ENCODE results near the gene GNGT2. TPM values are rescaled to one million over a fixed set of nuclear protein-coding genes. Genes with fewer than 3 reads are reported as not detected.

The GNGT2 gene
- total RNA-seq, 1 donor from 2014 or later: 2.1 TPM

DNA sequence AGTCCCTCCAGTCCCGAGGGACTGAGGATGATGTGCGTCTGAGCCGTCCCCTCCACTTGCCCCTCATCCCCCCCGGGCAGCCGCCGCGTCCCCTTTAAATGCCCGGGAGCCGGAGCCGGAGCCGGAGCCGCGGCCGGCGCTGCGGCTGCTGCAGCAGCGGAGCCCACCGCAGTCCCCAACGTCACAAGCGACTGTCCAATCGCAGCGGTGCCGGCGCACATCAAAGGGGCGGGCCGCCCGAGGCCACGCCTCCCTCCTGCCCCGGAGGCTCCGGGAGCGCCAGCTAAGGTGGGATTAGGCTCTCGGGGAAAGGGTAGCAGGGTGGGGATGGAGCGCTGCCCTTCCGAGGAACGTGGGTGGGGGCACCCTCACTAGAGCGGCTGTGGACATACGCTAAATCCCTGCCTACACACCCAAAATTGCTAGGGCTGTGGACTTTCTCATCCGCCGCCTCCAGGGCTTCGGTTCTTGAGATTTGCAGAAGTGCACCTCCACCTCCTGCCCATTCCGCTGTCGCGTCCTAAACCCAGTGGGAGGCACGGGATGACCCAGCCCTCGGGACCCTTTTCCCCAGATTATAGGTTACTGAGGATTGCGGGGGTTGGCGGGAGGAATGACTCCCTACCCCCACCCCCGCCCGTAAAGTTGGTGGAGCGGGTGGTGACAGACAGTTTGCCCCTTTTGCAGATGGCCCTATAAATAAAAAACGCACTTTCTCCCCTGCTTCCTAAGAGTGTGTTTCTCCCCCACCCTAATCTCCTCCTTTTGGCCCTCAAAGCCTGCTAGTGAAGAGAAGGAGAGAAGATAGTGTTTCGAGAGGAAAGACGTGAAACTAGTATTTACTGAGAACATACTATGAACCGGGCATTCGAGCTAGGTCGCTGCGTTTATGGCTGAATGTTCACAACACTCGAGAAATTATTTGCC lies 20.5 kb upstream of the GNGT2 start, which contains the start of gene PHOSPHO1:
TSS of gene PHOSPHO1 (minus strand) at position 152 of the 927 bp plus-strand sequence. CDS start 4,096 bp downstream, outside the sequence.
- ATAC-seq (ENCODE audit: poor library complexity) (peak; percentile 97), DNase-seq (peak; percentile 93)
- intact Hi-C loops (cut with DNase I): no loop called here

DNA sequence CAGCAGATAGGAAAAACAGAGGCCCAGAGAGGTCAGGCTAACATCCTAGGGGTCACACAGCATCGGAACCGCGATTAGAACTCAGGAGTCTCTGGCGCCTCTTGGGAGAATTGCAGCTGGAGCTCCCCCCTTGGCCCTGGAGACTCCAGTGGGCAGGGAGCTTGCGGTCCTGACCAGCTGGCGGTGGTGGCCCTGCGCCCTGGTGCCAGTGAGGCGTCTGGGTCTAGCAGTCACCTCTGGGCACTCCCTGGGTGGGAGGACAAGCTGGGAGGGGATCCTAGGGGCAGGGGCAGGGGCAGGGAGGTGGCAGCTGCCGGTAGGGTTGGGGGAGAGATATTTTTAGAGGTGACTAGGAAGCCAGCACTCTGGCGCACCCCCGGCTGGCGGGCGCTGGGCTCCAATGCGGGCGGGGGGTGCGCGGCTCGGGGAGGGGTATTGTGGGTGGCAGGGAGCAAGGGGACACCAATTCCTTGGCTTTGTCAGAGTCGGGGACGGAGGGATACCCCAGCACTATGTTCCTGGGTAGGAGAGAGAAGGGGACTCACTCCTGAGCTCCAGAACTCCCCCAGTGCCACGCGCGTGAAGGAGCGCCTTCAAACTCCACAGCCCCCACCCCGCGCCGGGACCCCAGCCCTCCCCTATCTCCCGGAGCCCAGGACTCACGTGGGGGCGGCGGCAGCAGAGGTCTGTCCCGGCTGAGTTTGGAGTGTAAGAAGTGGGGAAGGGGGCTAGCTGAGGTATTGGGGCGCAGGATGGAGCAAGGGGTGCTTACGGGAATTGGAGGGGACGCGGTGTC lies 19.6 kb upstream of the GNGT2 start:
- no peak for DNase-seq
- peak; percentile 6 for ATAC-seq (ENCODE audit: poor library complexity)

DNA sequence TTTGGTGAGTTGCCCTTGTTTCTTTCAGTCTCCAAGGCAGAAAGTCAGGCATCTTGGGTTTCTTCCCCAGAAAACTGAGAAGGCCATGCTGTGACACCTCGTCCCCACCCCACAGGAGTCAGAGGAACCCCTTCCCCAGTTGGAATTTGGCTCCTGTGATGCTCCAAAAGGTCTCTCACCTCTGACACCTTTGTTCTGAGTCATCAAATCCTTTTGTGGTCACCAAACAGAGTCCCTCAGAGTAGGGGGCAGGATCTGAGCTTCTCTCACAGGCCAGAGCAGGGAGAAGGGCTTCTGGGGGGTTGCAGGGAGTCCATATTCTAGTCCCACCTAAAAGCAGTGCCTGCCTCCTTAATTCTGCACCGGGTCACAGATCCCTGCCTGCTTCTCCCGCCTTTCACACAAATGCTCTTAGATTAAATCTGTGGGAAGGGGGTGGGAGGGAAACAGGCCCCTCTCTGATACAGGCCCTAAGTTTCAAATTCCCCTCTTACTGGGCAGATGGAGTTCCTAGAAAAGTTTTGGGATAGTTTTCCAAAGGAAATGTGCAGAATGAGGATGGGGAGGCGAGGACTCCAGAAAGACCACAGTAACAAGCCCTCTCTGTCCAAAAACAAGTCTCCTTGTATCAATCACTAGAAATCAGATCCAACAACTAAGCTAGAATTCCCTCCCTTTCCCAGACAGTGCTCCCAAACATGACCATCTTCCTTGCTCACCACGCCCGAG lies 18.9 kb upstream of the GNGT2 start:
- ATAC-seq (ENCODE audit: poor library complexity) (no peak), DNase-seq (no peak)
- intact Hi-C loops (cut with DNase I): loop anchor here (5.0 kb wide), 2 partner anchors 37 to 63 kb away; no protein-coding TSS in a partner anchor

More for the DNA sequence above, 19.6 kb upstream of the GNGT2 start:
- intact Hi-C loops (cut with DNase I): loop anchor here (5.0 kb wide), 2 partner anchors 38 to 62 kb away; no protein-coding TSS in a partner anchor

DNA sequence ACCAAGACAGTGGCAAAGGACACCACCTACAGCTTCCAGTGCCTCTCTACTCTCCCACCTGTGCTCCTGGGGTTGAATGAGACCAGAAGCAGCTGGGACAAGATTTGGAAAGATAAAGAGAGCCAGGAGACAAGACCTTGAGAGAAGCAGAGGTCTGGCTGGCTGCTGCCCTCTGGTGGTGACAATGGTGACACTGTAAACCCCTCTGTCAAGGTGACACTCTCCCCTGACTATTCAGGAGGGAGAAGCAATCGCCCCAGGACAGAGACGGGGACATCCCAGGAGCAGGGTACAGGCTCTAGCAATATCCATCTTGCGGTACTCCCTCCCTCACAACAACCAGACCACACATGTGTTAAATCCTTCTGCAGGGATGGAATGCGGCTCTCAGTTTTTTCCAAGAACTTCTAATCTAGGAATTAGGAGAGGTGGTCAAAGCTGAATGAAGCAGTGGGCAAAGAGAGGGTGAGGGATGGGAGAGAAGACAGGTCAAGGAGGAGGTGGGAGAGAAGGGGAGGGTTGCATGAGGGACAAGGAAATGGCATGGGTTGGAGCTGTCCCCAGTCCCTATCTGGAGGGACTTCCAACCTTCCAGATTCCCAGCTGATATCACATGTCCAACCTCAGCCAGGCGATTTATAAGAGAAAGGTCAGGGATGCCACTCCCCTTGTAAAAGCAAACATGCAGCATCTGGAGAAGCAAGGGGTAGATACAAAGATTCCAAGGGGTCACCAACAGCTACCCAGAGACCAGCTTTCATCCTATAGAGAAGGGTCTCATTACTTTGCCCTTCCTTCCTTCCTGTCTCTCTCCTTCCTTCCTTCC lies 17.3 kb upstream of the GNGT2 start:
- intact Hi-C loops (cut with DNase I): loop anchor here (5.0 kb wide), 2 partner anchors 35 to 65 kb away; no protein-coding TSS in a partner anchor
- peak; percentile 81 for DNase-seq
- ATAC-seq (ENCODE audit: poor library complexity): peak; percentile 52

DNA sequence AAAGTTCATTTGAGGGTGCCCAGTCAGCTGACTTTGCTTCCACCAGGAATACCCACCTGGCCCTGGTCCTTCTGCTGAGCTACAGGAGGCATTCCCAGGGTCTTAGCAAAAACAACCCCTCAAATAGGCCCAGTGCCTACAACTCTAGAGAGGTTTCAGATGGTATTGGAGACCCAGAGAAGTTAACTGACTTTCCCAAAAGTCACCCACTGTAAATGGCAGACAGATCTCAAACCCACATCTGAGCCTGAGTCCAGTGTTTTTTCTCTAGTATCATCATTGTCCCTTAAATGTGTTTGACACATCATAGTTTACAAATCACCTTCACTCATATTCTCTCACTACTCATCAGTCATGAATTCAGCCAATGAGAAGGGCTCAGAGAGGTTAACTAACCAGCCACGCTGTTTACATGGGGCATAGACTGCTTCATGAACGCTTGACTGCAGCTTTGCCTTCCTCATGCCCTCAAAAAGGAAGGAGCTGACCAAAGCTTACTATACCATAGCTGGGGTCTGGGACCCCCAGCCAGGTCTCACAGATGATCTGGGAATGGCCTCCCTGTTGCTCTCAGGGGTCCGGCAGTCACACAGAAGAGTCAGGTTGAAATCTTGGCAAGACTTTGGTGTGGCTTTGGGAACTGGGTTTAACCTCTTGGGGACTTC lies 16.5 kb upstream of the GNGT2 start:
- no peak for DNase-seq
- intact Hi-C loops (cut with DNase I): loop anchor here (5.0 kb wide), 2 partner anchors 35 to 65 kb away; no protein-coding TSS in a partner anchor
- no peak for ATAC-seq (ENCODE audit: poor library complexity)

DNA sequence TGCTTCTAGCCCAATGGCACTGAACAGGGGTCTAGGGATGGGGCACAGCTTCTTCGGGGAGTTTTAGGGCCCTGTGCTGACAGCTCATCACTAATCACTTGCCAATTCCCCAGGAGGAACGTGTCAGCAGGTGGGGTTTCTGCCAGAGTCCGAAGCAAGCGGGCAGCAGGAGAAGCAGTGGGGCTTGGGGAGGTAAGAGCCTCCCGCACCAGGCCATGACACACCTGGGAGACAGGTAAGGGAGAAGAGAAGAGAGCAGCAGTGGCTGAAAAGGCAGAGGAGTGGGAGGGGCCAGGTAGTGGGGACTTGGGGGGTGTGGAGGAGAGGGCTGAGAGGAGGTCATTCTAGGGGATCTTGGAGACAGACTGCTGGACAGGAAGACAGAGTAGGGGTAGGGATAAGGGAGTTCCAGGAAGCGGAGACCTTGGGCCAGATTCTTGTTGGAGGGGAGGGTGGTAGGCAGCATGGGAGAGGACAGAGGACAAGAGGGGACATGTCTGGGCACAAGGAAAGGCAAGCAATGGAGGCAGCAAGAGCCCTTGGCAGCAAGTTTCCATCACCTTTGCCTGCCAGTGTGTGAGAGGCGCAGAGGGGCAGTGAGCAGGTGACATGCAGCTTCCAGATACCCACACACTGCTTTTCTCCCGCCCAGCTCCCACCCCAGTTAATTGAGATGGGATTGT lies 15.3 kb upstream of the GNGT2 start:
- intact Hi-C loops (cut with DNase I): loop anchor here (5.0 kb wide), 2 partner anchors 33 to 67 kb away; no protein-coding TSS in a partner anchor
- DNase-seq (no peak), ATAC-seq (ENCODE audit: poor library complexity) (no peak)

DNA sequence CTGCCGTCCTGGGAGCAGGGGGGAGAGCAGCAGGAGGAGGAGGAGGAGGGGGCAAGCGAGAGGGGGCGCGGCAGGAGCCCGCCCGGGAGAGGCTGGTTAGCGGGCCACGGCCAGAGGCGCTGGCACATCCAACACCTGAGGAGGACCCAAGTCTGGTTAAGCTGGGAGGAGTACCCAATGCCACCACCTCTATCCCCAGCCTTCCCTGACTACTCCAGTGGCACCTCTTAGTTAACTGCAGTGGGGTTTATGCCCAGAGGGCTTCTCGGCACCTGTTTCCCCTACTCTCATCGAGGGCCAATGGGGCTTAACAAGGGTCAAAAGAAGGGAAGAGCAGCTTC lies 14.6 kb upstream of the GNGT2 start:
- DNase-seq (no peak), ATAC-seq (ENCODE audit: poor library complexity) (no peak)
- intact Hi-C loops (cut with DNase I): loop anchor here (5.0 kb wide), 2 partner anchors 33 to 67 kb away; no protein-coding TSS in a partner anchor

DNA sequence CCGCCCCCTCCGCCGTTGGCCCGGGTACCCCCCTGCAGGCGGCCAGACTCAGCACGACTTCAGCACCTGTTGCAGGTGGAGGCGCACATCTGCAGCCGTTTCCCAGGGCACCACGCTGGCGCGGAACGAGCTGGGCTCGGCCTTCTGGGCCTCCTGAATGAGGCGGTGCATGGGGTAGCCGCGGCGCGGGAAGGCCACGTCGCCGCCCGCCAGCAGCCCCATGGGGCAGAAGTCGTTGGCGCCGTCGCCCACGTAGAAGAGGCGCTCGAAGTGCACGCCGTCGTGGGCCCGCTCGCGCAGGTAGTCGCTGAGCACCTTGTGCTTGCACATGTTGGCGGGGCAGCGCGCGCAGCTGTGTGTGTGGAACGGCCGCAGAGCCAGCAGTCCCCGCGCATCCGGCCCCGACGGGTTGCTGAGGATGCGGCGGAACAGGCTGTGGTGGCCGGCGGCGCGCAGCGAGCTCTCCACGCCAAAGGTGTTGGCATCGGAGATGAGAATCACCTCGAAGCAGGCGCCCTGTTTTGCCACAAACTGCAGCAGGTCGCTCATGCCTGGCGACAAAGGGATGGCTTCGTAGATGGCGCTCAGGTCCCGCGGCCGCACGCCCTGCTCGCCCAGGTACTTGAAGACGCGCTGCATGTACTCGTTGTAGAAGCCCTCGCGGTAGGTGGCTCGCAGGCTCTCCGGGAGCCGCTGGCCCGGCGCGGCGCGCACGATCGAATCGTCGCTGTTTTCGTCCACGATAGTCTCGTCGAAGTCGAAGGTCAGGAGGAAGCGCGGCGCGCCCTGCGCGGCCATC lies 14.0 kb upstream of the GNGT2 start:
- ATAC-seq (ENCODE audit: poor library complexity) (peak; percentile 33), DNase-seq (peak; percentile 63)
- intact Hi-C loops (cut with DNase I): no loop called here

DNA sequence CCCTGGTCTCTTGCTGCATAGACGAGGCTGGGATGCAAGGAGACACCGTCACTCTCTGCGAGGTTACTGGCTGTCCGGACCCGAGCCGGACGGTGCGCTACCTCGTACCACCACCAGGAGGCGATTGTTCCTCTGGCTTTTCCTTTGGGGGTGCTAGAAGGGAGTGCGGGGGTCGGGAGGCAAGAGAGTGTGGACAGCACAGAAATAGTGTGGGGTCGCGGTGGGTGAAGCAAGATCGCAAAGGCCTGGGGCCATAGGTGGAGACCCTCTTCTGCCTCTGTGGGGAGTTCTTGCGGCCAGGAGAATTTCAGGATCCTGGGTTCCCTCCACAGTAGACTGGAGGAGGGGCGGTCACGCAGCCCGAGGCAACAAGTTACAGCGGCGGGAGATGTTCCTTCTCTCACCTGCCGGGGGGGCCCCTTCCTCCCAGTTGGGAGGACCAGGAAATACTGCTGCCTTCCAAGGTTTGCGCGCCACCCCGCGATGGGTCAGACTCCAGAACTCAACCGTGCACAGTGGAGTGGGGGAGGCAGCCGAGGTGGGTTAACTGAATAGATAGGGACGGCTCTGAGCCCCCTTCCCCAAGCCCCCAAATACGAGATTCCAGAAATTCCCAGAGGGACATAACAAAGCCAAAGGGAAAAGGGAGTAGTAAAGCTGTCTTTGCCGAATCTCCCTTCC lies 13.3 kb upstream of the GNGT2 start:
- peak; percentile 58 for ATAC-seq (ENCODE audit: poor library complexity)

DNA sequence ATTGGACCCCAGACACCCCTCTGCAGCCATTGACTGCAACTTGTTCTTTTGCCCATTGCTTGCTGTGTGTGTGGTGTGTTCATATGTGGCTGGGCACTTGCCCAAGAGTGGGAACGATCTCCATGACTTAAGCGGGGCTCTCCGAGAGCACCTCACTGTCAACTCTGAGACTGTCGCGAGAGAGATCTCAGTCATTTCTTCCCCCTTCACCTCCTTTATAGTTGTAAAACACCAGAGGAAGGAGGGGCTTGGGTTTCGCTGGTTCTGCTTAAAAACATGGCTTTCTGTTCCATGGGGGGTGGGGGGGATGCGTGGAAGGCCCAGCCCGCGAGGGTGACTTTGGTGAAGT lies 12.8 kb upstream of the GNGT2 start:
- ATAC-seq (ENCODE audit: poor library complexity): no peak
- DNase-seq: no peak
- intact Hi-C loops (cut with DNase I): no loop called here

More for the DNA sequence above, 13.3 kb upstream of the GNGT2 start:
- peak; percentile 81 for DNase-seq
- intact Hi-C loops (cut with DNase I): no loop called here

DNA sequence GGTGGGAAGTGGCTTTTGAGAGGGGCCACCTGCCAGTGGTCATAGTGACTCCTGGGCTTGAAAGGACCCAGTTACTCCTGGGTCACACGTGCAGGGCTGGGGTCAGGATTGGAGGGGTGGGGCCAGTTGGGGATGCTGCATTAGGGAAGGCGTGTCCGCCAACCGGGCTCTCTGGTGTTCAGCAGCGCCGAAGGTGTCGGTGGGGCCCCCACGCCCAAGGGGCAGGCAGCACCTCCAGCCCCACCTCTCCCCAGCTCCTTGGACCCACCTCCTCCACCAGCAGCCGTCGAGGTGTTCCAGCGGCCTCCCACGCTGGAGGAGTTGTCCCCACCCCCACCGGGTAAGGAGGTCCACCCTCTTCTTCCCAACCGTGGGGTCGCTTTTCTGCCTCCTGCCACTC lies 9.6 kb upstream of the GNGT2 start:
- intact Hi-C loops (cut with DNase I): no loop called here
- no peak for ATAC-seq (ENCODE audit: poor library complexity)
- no peak for DNase-seq

DNA sequence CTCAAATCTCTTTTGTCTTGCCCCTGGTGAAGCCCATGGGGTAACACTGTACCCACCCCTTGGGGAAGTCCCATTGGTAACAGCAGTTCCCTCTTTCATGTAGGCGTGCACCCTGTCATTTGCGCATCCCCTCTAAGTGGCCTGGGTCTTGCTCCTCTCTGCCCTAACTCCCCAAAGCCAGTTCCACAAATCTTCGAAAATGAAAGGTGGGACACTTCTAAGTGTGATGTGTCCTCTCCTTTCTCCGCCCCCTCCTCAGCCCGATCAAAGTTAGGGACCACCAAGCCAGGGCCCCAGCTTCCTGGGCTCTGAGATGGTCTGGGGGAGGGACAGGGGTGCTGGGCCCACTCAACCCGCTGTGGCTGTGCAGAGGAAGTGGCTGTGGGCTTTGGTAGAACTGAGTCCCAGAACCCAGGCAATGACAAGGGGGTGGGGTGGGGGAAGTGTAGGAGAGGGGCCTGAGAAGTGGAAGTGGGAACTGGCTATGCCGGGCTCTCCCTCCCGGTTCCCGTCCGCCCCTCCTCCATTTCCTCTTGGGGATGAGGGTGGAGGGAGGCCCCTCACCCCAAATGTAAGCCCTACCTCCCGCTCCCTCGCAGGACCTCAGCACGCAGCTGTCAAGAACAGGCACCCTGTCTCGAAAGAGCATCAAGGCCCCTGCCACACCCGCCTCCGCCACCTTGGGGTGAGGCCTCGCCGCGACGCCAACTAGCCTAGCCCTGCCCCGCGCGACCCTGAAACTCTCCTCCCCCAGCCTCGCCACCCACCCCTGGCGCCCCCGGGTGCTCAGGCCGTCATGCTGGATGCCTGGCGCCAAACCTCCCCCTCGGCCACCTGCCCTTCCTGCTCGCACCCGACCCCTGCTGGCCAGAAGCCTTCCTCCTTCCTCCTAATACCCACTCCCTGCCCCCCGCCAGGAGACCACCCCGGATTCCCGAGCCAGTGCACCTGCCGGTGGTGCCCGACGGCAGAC lies 8.9 kb upstream of the GNGT2 start:
- peak; percentile 61 for DNase-seq
- peak; percentile 38 for ATAC-seq (ENCODE audit: poor library complexity)

DNA sequence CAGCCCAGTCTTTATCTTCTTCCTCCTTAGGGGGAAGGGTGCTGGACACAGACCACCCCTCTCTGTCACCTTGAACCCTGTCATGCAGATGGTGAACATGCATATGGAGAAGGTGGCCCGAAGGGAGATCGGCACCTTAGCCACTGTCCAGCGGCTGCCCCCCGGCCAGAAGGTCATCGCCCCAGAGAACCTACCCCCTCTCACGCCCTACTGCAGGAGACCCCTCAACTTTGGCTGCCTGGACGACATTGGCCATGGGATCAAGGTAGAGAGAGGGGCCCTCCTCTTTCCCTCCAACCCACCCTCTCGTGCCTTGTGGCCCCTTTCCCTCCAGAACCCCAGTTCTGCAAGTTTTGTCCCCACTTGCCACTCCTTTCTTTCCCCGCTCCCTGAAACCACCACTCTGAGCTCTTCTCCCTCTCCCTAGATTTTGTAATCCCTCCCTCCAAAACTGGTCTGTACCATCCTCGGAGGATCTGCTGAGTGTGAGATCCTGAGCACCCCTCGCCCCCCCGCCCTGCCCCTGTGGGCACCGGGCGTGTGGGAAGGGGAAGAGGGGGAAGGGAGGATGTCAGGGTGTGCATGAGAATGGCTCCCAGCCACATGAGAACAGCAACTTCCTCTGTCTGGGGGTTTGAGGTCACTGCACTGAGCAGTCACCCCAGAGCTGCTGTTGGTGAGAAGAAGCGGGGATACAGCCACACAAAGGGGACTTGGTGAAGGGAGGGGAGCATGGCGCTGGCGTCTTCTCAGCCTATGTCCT lies 7.5 kb upstream of the GNGT2 start:
- peak; percentile 71 for ATAC-seq (ENCODE audit: poor library complexity)
- intact Hi-C loops (cut with DNase I): no loop called here
- DNase-seq: peak; percentile 81

More for the DNA sequence above, 8.9 kb upstream of the GNGT2 start:
- intact Hi-C loops (cut with DNase I): no loop called here
